DOHH2 (cell line): ENCODE data around the gene DIS3L2.
"Not testable (repeated sequence)": the region's sequence is repeated elsewhere in the genome, so short reads cannot be mapped to it uniquely, and the experiment has no call there.

ENCODE experiments used
- H3F3A ChIP-seq: fragments of 200-600 bp; sonication (generic), shearing (Covaris generic); 2 replicates; pipeline ENCODE4 v1.6.0; 2016; ENCODE audit warnings: antibody characterized with exemption, mild to moderate bottlenecking; ENCODE audit not compliant: control insufficient read depth, insufficient read depth
- H3K27ac ChIP-seq: fragments of 200-600 bp; sonication (generic); 2 replicates; pipeline ENCODE4 v1.5.1; 2014; ENCODE audit warnings: low read depth, mild to moderate bottlenecking, low read length, moderate library complexity
- H3K27me3 ChIP-seq: fragments of 200-600 bp; sonication (generic); 2 replicates; pipeline ENCODE4 v1.6.1; 2014; ENCODE audit warnings: mild to moderate bottlenecking, low read length, mixed read lengths; ENCODE audit not compliant: control insufficient read depth
- H3K36me3 ChIP-seq: fragments of 200-600 bp; sonication (generic); 2 replicates; pipeline ENCODE4 v1.6.1; 2014; ENCODE audit warnings: mild to moderate bottlenecking, low read length, moderate library complexity, mixed read lengths; ENCODE audit not compliant: control insufficient read depth
- H3K4me1 ChIP-seq: fragments of 200-600 bp; sonication (generic); 2 replicates; pipeline ENCODE4 v1.6.1; 2014; ENCODE audit warnings: mild to moderate bottlenecking, low read length, mixed read lengths; ENCODE audit not compliant: control insufficient read depth
- H3K4me2 ChIP-seq: fragments of 200-600 bp; sonication (generic); 2 replicates; pipeline ENCODE4 v1.6.0; 2014; ENCODE audit warnings: mild to moderate bottlenecking, low read length, moderate library complexity
- H3K4me3 ChIP-seq: fragments of 200-600 bp; sonication (generic); 2 replicates; pipeline ENCODE4 v1.5.1; 2014; ENCODE audit warnings: mild to moderate bottlenecking, low read length, mixed read lengths
- H3K79me2 ChIP-seq: fragments of 200-600 bp; sonication (generic); 2 replicates; pipeline ENCODE4 v1.6.1; 2014; ENCODE audit warnings: mild to moderate bottlenecking, low read length, mixed read lengths; ENCODE audit not compliant: control insufficient read depth
- H3K9me2 ChIP-seq: fragments of 200-600 bp; sonication (generic); replicated peaks from 2 replicates; pipeline ENCODE4 v1.6.1; 2014; ENCODE audit warnings: mild to moderate bottlenecking, low read length, mixed read lengths; ENCODE audit not compliant: control insufficient read depth
- H3K9me3 ChIP-seq: fragments of 200-600 bp; sonication (generic); 2 replicates; pipeline ENCODE4 v1.6.1; 2014; ENCODE audit warnings: antibody characterized with exemption, low read length, mixed read lengths; ENCODE audit not compliant: control insufficient read depth, insufficient read depth
- H4K20me1 ChIP-seq: fragments of 200-600 bp; sonication (generic); 2 replicates; pipeline ENCODE4 v1.6.0; 2014; ENCODE audit warnings: low read depth, mild to moderate bottlenecking, antibody characterized with exemption, low read length, moderate library complexity; ENCODE audit not compliant: control insufficient read depth, insufficient read depth
- EZH2phosphoT487 ChIP-seq: fragments of 200-600 bp; sonication (generic); IDR thresholded peaks from 2 replicates; pipeline ENCODE4 v1.6.1; 2017; ENCODE audit warnings: borderline replicate concordance, mild to moderate bottlenecking, antibody characterized with exemption, low read length, moderate library complexity, mixed read lengths
- TF ChIP-seq, protein P1 (sequence below): fragments of 200-600 bp; sonication (generic); IDR thresholded peaks from one replicate; pipeline ENCODE4 v1.5.1; 2014; ENCODE audit warnings: antibody characterized with exemption, mild to moderate bottlenecking, low read depth, low read length; ENCODE audit not compliant: poor library complexity, severe bottlenecking

DIS3L2 gene

DNA sequence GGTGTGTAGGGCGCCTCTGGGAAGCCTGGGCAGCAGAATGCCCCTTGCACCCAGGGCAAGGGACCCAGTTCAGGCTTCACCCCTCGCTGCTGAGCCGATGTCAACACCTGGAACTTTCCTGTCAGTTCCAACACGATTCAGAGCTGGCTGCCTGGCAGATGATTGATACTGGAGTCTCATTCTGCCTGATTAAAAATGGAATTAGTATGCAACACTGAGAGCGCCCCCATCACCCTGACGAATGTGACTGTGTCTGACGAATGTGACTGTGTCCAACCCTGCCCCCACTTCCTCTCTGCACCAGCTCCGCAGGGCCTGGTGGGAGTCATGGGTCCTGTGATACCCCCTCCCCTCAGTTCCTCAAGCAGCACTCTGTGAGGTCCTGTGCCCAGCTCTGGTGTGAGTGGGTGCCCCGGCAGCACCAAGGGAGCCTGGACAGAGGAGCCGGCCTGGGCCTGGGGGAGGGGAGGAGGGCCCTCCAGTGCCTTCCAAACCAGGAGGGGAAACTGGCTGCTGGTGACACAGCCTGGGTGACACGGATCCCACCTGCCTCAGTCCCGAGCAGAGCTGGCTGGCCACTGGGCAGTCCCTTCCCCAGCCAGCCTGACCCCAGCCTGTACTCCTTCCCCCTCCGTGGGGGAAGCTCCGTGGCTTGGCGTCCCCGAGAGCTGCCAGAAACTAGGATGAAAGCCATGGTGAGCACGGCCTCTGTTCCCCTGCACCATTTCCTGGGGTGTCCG, 375.6 kb downstream of the DIS3L2 start:
- no peak overlapping the region for H3K4me2 ChIP-seq
- no peaks in the 10 kb centered on the region for H4K20me1 ChIP-seq
- no peak for TF ChIP-seq EZH2phosphoT487
- TF ChIP-seq, protein P1, sequence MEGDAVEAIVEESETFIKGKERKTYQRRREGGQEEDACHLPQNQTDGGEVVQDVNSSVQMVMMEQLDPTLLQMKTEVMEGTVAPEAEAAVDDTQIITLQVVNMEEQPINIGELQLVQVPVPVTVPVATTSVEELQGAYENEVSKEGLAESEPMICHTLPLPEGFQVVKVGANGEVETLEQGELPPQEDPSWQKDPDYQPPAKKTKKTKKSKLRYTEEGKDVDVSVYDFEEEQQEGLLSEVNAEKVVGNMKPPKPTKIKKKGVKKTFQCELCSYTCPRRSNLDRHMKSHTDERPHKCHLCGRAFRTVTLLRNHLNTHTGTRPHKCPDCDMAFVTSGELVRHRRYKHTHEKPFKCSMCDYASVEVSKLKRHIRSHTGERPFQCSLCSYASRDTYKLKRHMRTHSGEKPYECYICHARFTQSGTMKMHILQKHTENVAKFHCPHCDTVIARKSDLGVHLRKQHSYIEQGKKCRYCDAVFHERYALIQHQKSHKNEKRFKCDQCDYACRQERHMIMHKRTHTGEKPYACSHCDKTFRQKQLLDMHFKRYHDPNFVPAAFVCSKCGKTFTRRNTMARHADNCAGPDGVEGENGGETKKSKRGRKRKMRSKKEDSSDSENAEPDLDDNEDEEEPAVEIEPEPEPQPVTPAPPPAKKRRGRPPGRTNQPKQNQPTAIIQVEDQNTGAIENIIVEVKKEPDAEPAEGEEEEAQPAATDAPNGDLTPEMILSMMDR, result no peak
- no peaks in the 10 kb centered on the region for H3K27me3 ChIP-seq
- no peaks in the 10 kb centered on the region for H3K9me3 ChIP-seq
- H3K9me2 ChIP-seq, result no peaks in the 10 kb centered on the region
- H3K27ac ChIP-seq, result no peak overlapping the region
- no peaks in the 10 kb centered on the region for H3K4me1 ChIP-seq
- H3K36me3 ChIP-seq, result no peaks in the 10 kb centered on the region
- no peaks in the 10 kb centered on the region for H3K79me2 ChIP-seq
- H3F3A ChIP-seq, result no peaks in the 10 kb centered on the region
- no peak overlapping the region for H3K4me3 ChIP-seq

DNA sequence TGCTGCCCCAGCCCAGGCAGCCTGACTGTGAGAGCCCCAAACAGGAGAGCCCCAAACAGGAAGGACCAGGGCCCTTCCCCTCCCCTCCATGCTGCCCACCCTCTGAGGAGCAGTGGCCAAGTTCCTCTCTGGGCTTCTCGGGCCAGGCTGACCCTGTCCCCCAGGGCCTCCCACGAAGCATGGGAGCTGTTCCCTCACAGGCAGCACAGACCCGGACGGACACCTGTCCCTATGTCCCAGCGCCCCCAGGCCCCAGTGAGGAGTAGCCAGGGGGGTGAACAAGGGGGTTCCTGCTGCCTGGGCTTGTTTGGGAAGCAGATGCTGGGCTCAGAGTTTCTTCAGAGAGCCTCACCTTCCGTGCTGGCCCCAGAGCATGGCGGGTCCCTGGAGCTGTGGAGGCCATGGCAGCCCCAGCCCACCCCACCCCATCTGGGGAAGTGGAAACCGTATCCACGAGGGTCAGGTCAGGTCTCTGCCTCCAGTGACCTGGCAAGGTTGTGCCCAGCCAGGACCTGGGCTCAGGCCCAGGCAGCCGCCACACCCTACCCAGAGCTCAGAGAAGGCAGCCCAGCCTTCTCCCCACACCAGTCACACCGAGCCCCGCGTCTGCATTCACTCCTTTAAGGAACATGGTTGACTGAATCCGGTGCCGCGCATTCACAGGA, 376.7 kb downstream of the DIS3L2 start:
- not testable (repeated sequence) for H3K79me2 ChIP-seq, H3K4me2 ChIP-seq, H3K4me3 ChIP-seq, H3K4me1 ChIP-seq, H3K9me2 ChIP-seq, H3K36me3 ChIP-seq, H3K9me3 ChIP-seq, H3K27me3 ChIP-seq, H4K20me1 ChIP-seq, H3K27ac ChIP-seq, H3F3A ChIP-seq

DNA sequence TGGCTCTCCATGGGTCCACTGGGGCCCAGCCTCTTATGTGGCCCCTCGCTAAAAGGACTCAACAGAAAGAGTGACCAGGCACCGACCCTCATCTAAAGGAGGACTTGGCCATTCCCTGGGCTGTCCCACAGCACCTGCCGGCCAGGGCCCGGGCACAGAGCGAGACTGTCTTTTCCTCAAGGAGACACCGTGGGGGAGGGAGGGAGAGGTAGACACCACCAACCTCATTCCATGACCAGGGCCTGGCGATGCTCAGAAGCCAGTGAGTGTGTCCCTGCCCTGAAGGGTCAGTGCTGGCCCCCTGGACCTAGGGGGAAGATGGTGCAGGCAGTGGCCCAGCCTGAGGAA, 377.2 kb downstream of the DIS3L2 start:
- Histone ChIP-seq H3K4me2 (no peak overlapping the region), H3K9me2 (no peaks in the 10 kb centered on the region)
- TF ChIP-seq EZH2phosphoT487, result no peak
- TF ChIP-seq, protein P1, result no peak

More for the DNA sequence above, 377.2 kb downstream of the DIS3L2 start:
- Histone ChIP-seq H3K4me3 (no peak overlapping the region), H3K36me3 (no peaks in the 10 kb centered on the region), H4K20me1 (no peaks in the 10 kb centered on the region; the same call in 1 of the 2 replicates), H3K9me3 (no peaks in the 10 kb centered on the region), H3K4me1 (no peaks in the 10 kb centered on the region), H3K27me3 (no peaks in the 10 kb centered on the region), H3F3A (no peaks in the 10 kb centered on the region), H3K79me2 (no peaks in the 10 kb centered on the region), H3K27ac (no peak overlapping the region)
